Astrocyte (in vitro differentiated cells and primary cell): Measurements from ENCODE around the gene CERS6.

Experiments
- CTCF ChIP-seq: IDR thresholded peaks from 2 replicates; pipeline ENCODE4 v1.5.1; 2011; ENCODE audit warnings: low read depth, mild to moderate bottlenecking, inconsistent platforms, low read length, moderate library complexity; ENCODE audit not compliant: insufficient read depth
- EZH2 ChIP-seq: IDR thresholded peaks from 2 replicates; pipeline ENCODE4 v1.6.1; 2012; ENCODE audit warnings: mild to moderate bottlenecking, low read length, inconsistent platforms; ENCODE audit not compliant: insufficient read depth

GRCh38 chr2:168793596-168793995 is 337.5 kb downstream of the CERS6 start:
- TF ChIP-seq EZH2: no peak
- TF ChIP-seq CTCF: no peak
